ENCODE data around the gene CHRNA9.

GRCh38 chr4:40388239-40388638 lies 53.1 kb downstream of the CHRNA9 start:
- TF ChIP-seq ZHX2 (IDR thresholded peaks at IDR 0.05; ENCODE audit: low read depth) (no peak), ZHX2 (CRISPR knock-in tag; IDR thresholded peaks at IDR 0.05; ENCODE audit: borderline replicate concordance) (no peak), ARNTL (CRISPR knock-in tag; IDR thresholded peaks at IDR 0.05) (no peak), NR1H2 (CRISPR knock-in tag; IDR thresholded peaks at IDR 0.05; ENCODE audit: borderline replicate concordance, low read depth) (no peak), NFKB2 (CRISPR knock-in tag; IDR thresholded peaks at IDR 0.05; ENCODE audit: borderline replicate concordance) (no peak)
- TF ChIP-seq, protein P1, sequence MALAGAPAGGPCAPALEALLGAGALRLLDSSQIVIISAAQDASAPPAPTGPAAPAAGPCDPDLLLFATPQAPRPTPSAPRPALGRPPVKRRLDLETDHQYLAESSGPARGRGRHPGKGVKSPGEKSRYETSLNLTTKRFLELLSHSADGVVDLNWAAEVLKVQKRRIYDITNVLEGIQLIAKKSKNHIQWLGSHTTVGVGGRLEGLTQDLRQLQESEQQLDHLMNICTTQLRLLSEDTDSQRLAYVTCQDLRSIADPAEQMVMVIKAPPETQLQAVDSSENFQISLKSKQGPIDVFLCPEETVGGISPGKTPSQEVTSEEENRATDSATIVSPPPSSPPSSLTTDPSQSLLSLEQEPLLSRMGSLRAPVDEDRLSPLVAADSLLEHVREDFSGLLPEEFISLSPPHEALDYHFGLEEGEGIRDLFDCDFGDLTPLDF (CRISPR knock-in tag; IDR thresholded peaks at IDR 0.05), result no peak
